Neural cell (in vitro differentiated cells): Measurements from ENCODE around the gene MAMDC2.

ENCODE experiments used
- EP300 ChIP-seq: fragments of 450-650 bp; conservative IDR thresholded peaks from 2 replicates; pipeline ENCODE4 v1.6.1; 2014; ENCODE audit warnings: antibody characterized with exemption, mild to moderate bottlenecking, moderate library complexity; ENCODE audit not compliant: poor library complexity, severe bottlenecking
- POLR2AphosphoS5 ChIP-seq: IDR thresholded peaks from 2 replicates; pipeline ENCODE4 v1.6.1; 2012
- TAF1 ChIP-seq: IDR thresholded peaks from 2 replicates; pipeline ENCODE4 v1.6.1; 2012; ENCODE audit warnings: low read depth
- TF ChIP-seq, protein P1 (sequence below): fragments of 450-650 bp; IDR thresholded peaks from 2 replicates; pipeline ENCODE4 v1.5.1; 2014; ENCODE audit warnings: antibody characterized with exemption, mild to moderate bottlenecking, moderate library complexity; ENCODE audit not compliant: poor library complexity, severe bottlenecking
- TF ChIP-seq, protein P2 (sequence below): IDR thresholded peaks from 2 replicates; pipeline ENCODE4 v1.6.1; 2012; ENCODE audit warnings: borderline replicate concordance

- TF ChIP-seq TAF1 (no peak), EP300 (no peak), POLR2AphosphoS5 (no peak)
- TF ChIP-seq, protein P1, sequence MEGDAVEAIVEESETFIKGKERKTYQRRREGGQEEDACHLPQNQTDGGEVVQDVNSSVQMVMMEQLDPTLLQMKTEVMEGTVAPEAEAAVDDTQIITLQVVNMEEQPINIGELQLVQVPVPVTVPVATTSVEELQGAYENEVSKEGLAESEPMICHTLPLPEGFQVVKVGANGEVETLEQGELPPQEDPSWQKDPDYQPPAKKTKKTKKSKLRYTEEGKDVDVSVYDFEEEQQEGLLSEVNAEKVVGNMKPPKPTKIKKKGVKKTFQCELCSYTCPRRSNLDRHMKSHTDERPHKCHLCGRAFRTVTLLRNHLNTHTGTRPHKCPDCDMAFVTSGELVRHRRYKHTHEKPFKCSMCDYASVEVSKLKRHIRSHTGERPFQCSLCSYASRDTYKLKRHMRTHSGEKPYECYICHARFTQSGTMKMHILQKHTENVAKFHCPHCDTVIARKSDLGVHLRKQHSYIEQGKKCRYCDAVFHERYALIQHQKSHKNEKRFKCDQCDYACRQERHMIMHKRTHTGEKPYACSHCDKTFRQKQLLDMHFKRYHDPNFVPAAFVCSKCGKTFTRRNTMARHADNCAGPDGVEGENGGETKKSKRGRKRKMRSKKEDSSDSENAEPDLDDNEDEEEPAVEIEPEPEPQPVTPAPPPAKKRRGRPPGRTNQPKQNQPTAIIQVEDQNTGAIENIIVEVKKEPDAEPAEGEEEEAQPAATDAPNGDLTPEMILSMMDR = no peak
- TF ChIP-seq, protein P2, sequence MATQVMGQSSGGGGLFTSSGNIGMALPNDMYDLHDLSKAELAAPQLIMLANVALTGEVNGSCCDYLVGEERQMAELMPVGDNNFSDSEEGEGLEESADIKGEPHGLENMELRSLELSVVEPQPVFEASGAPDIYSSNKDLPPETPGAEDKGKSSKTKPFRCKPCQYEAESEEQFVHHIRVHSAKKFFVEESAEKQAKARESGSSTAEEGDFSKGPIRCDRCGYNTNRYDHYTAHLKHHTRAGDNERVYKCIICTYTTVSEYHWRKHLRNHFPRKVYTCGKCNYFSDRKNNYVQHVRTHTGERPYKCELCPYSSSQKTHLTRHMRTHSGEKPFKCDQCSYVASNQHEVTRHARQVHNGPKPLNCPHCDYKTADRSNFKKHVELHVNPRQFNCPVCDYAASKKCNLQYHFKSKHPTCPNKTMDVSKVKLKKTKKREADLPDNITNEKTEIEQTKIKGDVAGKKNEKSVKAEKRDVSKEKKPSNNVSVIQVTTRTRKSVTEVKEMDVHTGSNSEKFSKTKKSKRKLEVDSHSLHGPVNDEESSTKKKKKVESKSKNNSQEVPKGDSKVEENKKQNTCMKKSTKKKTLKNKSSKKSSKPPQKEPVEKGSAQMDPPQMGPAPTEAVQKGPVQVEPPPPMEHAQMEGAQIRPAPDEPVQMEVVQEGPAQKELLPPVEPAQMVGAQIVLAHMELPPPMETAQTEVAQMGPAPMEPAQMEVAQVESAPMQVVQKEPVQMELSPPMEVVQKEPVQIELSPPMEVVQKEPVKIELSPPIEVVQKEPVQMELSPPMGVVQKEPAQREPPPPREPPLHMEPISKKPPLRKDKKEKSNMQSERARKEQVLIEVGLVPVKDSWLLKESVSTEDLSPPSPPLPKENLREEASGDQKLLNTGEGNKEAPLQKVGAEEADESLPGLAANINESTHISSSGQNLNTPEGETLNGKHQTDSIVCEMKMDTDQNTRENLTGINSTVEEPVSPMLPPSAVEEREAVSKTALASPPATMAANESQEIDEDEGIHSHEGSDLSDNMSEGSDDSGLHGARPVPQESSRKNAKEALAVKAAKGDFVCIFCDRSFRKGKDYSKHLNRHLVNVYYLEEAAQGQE = no peak
Measured at GRCh38 chr9:70043689-70044489, at the start of gene MAMDC2.
